HepG2 (cell line): Measurements from ENCODE around the gene COL5A2. TPM values are rescaled to one million over a fixed set of nuclear protein-coding genes. Genes with fewer than 3 reads are reported as not detected.

ENCODE experiments used
- ATAC-seq: fragments of 200-7000 bp; cut with Tn5 transposase; 3 replicates; pipeline ENCODE4 v1.9.1; 2020; ENCODE audit warnings: mild to moderate bottlenecking, moderate library complexity
- BruUV-seq: library from RNA; stranded (reverse); fragments of 400-500 nt; replicated peaks from 2 replicates; lab custom pipeline; 2021; lab: Mats Ljungman, UMichigan
- CTCF ChIA-PET: fragments of 300-600 bp; formaldehyde crosslinking; extraction: SDS; loops from one replicate; lab custom pipeline; 2021; ENCODE audit warnings: low total read pairs, inconsistent platforms, low intra/inter-chr PET ratio; lab: Yijun Ruan, JAX
- POLR2A ChIA-PET: fragments of 350-600 bp; sonication (Branson Sonifier 250); formaldehyde crosslinking; loops from one replicate; lab custom pipeline; 2020; ENCODE audit warnings: antibody characterized with exemption, inconsistent platforms; lab: Yijun Ruan, JAX
- DNase-seq: peaks from one replicate; pipeline ENCODE4 v3.0.0-alpha.2; 2015; ENCODE audit warnings: low spot score
- FAIRE-seq: peaks from 3 replicates; lab custom pipeline; 2011; peaks lifted over from hg19 to GRCh38; lab: Jason Lieb, UNC
- H2AFZ ChIP-seq: one replicate; pipeline ENCODE4 v1.6.1; 2011; ENCODE audit warnings: low read length, inconsistent platforms
- H3K27ac ChIP-seq: fragments of 300-600 bp; 3 replicates; pipeline ENCODE4 v1.8.0; 2011; ENCODE audit warnings: mixed run types, mild to moderate bottlenecking, mixed read lengths, low read length, inconsistent platforms; ENCODE audit not compliant: insufficient read depth; ENCODE audit errors: extremely low read length
- H3K27me3 ChIP-seq, 2 experiments: fragments of 200-600 bp in 1 of 2; 2 replicates in 1 of 2; 3 replicates in 1 of 2; pipeline versions ENCODE4 v1.6.0 to v1.8.0; 2011; ENCODE audit warnings: low read length in 2 of 2, mild to moderate bottlenecking in 2 of 2, moderate library complexity in 2 of 2, inconsistent platforms in 1 of 2; ENCODE audit not compliant: insufficient read depth in 2 of 2, control insufficient read depth in 1 of 2
- H3K36me3 ChIP-seq, 2 experiments: fragments of 200-600 bp in 1 of 2; replicated peaks in 1 of 2; 2 replicates in 1 of 2; 3 replicates in 1 of 2; pipeline versions ENCODE4 v1.5.1 to v1.8.0; 2011; ENCODE audit warnings: low read length in 2 of 2, inconsistent platforms in 1 of 2; ENCODE audit not compliant: insufficient read depth in 2 of 2, control insufficient read depth in 1 of 2
- H3K4me1 ChIP-seq: 2 replicates; pipeline ENCODE4 v1.5.1; 2012; ENCODE audit warnings: low read length, inconsistent platforms; ENCODE audit not compliant: insufficient read depth
- H3K4me2 ChIP-seq: 2 replicates; pipeline ENCODE4 v1.6.0; 2011; ENCODE audit warnings: low read depth, low read length, inconsistent platforms
- H3K4me3 ChIP-seq, 3 experiments: fragments of 200-600 bp in 1 of 3; sonication (generic), shearing (Covaris generic) in 1 of 3; replicated peaks in 1 of 3; 2 replicates each; pipeline ENCODE4 v1.5.1; 2011 to 2016; ENCODE audit warnings: low read length in 3 of 3, inconsistent platforms in 2 of 3, low read depth in 2 of 3, mild to moderate bottlenecking in 2 of 3, control low read depth in 1 of 3, mixed read lengths in 1 of 3; ENCODE audit not compliant: insufficient read depth in 1 of 3
- H3K79me2 ChIP-seq: one replicate; pipeline ENCODE4 v1.6.1; 2011; ENCODE audit warnings: low read length, inconsistent platforms; ENCODE audit not compliant: insufficient read depth
- H3K9ac ChIP-seq: 2 replicates; pipeline ENCODE4 v1.6.0; 2011; ENCODE audit warnings: mild to moderate bottlenecking, low read depth, low read length, inconsistent platforms; ENCODE audit not compliant: insufficient read depth
- H3K9me3 ChIP-seq: 2 replicates; pipeline ENCODE4 v1.5.1; 2012; ENCODE audit warnings: mild to moderate bottlenecking, low read length
- H4K20me1 ChIP-seq: 2 replicates; pipeline ENCODE4 v1.6.0; 2011; ENCODE audit warnings: inconsistent platforms, mild to moderate bottlenecking, low read length, moderate library complexity; ENCODE audit not compliant: insufficient read depth
- MAFF ChIP-seq: IDR thresholded peaks from 2 replicates; pipeline ENCODE4 v1.6.1; 2011; ENCODE audit warnings: low read depth, low read length, improper control_type of control experiment
- MAFK ChIP-seq, 2 experiments: IDR thresholded peaks in 1 of 2; conservative IDR thresholded peaks in 1 of 2; 2 replicates each; pipeline ENCODE4 v1.6.1; 2011; ENCODE audit warnings: improper control_type of control experiment in 2 of 2, low read length in 2 of 2
- NONO ChIP-seq, 2 experiments: fragments of 450-650 bp in 1 of 2; sonication (generic) in 1 of 2; formaldehyde crosslinking in 1 of 2; IDR thresholded peaks in 1 of 2; conservative IDR thresholded peaks in 1 of 2; 2 replicates each; pipeline versions ENCODE4 v1.6.1 to v1.8.0; 2017 to 2022; ENCODE audit warnings: mild to moderate bottlenecking in 1 of 2, missing genetic modification reagents in 1 of 2, moderate library complexity in 1 of 2
- PRDM10 ChIP-seq: sonication (generic); formaldehyde crosslinking; IDR thresholded peaks from 2 replicates; pipeline ENCODE4 v1.4.0; 2020; ENCODE audit warnings: low read depth, missing genetic modification reagents
- PRDM15 ChIP-seq: sonication (generic); formaldehyde crosslinking; IDR thresholded peaks from 2 replicates; pipeline ENCODE4 v1.4.0; 2020; ENCODE audit warnings: missing genetic modification reagents
- WGBS: methylation state at CpG from one replicate; pipeline ENCODE4 v1.1.6; 2017; ENCODE audit warnings: low lambda C conversion rate; 5-methylcytosine and 5-hydroxymethylcytosine counted together
- in situ Hi-C: cut with HindIII; loops from 2 replicates; pipeline ENCODE4 v1.10.0; 2017; ENCODE audit warnings: low pct_unique_long_range_greater_than_20kb; ENCODE audit not compliant: extremely low pct_ligation_motif_present
- intact Hi-C: fragments of 100-400 bp; cut with micrococcal nuclease; formaldehyde crosslinking; loops from one replicate; pipeline ENCODE4 v1.10.0; 2022; ENCODE audit not compliant: unreplicated experiment
- polyA plus RNA-seq, 8 experiments: library from polyadenylated mRNA; depleted of rRNA in 3 of 8; stranded (reverse) in 7 of 8; unstranded in 1 of 8; fragments of >200 nt; fragmentation: Illumina TruSeq in 4 of 8; extraction: Trizol in 4 of 8; gene quantifications; 2 replicates each; pipeline versions ENCODE4 v1.2.1 to v1.2.3, GENCODE V29; 2011 to 2016; ENCODE audit warnings: low read depth in 4 of 8, missing spikeins in 1 of 8, mixed read lengths in 1 of 8; ENCODE audit not compliant: insufficient read depth in 1 of 8
- total RNA-seq, 5 experiments: library from RNA; depleted of rRNA; stranded (reverse); fragments of >200 nt; fragmentation: Illumina TruSeq; extraction: Trizol; gene quantifications; 2 replicates each; pipeline ENCODE4 v1.2.3, GENCODE V29; 2016; ENCODE audit warnings: low read depth in 1 of 5

Gene COL5A2
- total and polyA plus RNA-seq, 2 of the 13 experiments (the other 11 are each of a cell fraction or from before 2014, with no cell fraction given), result 0.83 to 1.5 TPM

DNA sequence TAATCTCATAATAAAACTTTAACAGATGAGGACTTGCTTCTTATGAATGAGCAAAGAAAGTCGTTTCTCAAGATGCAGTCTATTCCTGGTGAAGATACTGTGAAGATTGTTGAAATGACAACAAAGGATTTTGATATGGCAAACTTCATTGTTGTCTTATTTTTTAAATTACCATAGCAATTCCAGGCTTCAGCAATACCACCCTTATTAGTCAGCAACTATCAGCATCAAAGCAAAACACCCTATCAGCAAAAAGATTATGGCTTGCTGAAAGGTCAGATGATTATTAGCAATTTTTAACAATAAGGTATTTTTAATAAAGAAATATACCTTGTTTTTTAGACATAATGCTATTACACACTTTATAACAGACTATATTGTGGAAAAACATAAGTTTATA lies 88.3 kb downstream of the COL5A2 start:
- FAIRE-seq, result no peak
- Histone ChIP-seq H3K4me1 (no peaks in the 10 kb centered on the region), H2AFZ (no peak overlapping the region), H3K9me3 (no peaks in the 10 kb centered on the region), H3K27me3 (no peaks in the 10 kb centered on the region), H3K27ac (no peak overlapping the region), H4K20me1 (no peaks in the 10 kb centered on the region), H3K4me3 (no peak overlapping the region), H3K4me2 (no peak overlapping the region), H3K9ac (no peak overlapping the region), H3K79me2 (no peaks in the 10 kb centered on the region), H3K36me3 (no peaks in the 10 kb centered on the region)
- no peak for TF ChIP-seq NONO (IDR thresholded peaks at IDR 0.05)
- no peak for TF ChIP-seq NONO (CRISPR knock-in tag; conservative IDR thresholded peaks at IDR 0.05)
- TF ChIP-seq MAFK (conservative IDR thresholded peaks at IDR 0.05 in 1 of 2, IDR thresholded peaks at IDR 0.05 in 1 of 2; ENCODE audit: low read length in 2 of 2), result peak; percentile 49 to 69; a peak in 3 of 4 replicates
- peak; percentile 60 for TF ChIP-seq MAFF
- ChIA-PET POLR2A (no interaction called here), CTCF (no interaction called here)
- intact Hi-C loops, result loop anchor here (5.0 kb wide), 1 partner anchor 64 kb away; no protein-coding TSS in a partner anchor
- in situ Hi-C loops, result loop anchor here (10.0 kb wide), 1 partner anchor 324 kb away; no protein-coding TSS in a partner anchor
- 0% methylated on average over 1 of the region's 1 CpG for WGBS
- DNase-seq, result no peak
- no TSS peak for BruUV-seq
- no peak for ATAC-seq

- no peaks in the 10 kb centered on the region for H3K4me1 ChIP-seq
- no peaks in the 10 kb centered on the region for H3K27me3 ChIP-seq
- DNase-seq (no peak), FAIRE-seq (no peak), ATAC-seq (no peak)
- H3K9me3 ChIP-seq, result no peaks in the 10 kb centered on the region
- H3K4me3 ChIP-seq, result no peak overlapping the region
- POLR2A ChIA-PET, result no interaction called here
- H3K79me2 ChIP-seq, result no peaks in the 10 kb centered on the region
- H3K36me3 ChIP-seq, result no peaks in the 10 kb centered on the region
- H3K27ac ChIP-seq, result no peak overlapping the region
- no peak overlapping the region for H2AFZ ChIP-seq
- H3K9ac ChIP-seq, result no peak overlapping the region
- no peak overlapping the region for H3K4me2 ChIP-seq
- 1% methylated on average over 3 of the region's 3 CpGs for WGBS
- intact Hi-C loops (no loop called here), in situ Hi-C loops (no loop called here)
- TF ChIP-seq PRDM15 (CRISPR knock-in tag) (0 out of 2 replicates have a peak, but pooled peaks have one; percentile 58), PRDM10 (no peak)
- CTCF ChIA-PET, result no interaction called here
- BruUV-seq, result no TSS peak
- H4K20me1 ChIP-seq, result no peaks in the 10 kb centered on the region
Measured at GRCh38 chr2:189088591-189089205, 90.9 kb downstream of the COL5A2 start.
